GM23338 (cell line): Measurements from ENCODE around the gene TUBA8.

Source experiments
- CREB1 ChIP-seq: fragments of 250-450 bp; sonication (Bioruptor Pico); IDR thresholded peaks from 2 replicates; pipeline ENCODE4 v1.5.0; 2020; ENCODE audit warnings: low read depth, mild to moderate bottlenecking, moderate library complexity
- CTCF ChIP-seq, 2 experiments: fragments of 200-600 bp in 1 of 2; sonication (generic) in 1 of 2; conservative IDR thresholded peaks; 2 replicates each; pipeline versions ENCODE4 v1.5.1 to v1.6.1; 2016 to 2017; ENCODE audit warnings: antibody characterized with exemption in 2 of 2, low read depth in 2 of 2, mild to moderate bottlenecking in 2 of 2, moderate library complexity in 1 of 2
- ETS1 ChIP-seq: IDR thresholded peaks from 2 replicates; pipeline ENCODE4 v1.6.1; 2016; ENCODE audit warnings: antibody characterized with exemption
- EZH2 ChIP-seq: fragments of 200-600 bp; sonication (generic); IDR thresholded peaks from one replicate; pipeline ENCODE4 v1.8.0; 2017; ENCODE audit warnings: antibody characterized with exemption, mild to moderate bottlenecking, low read depth; ENCODE audit not compliant: unreplicated experiment
- EZH2phosphoT487 ChIP-seq: fragments of 200-600 bp; sonication (generic); IDR thresholded peaks from one replicate; pipeline ENCODE4 v1.8.1; 2018; ENCODE audit warnings: antibody characterized with exemption; ENCODE audit not compliant: unreplicated experiment
- JUNB ChIP-seq: IDR thresholded peaks from one replicate; pipeline ENCODE4 v1.6.1; 2016; ENCODE audit warnings: antibody characterized with exemption; ENCODE audit not compliant: unreplicated experiment
- POLR2AphosphoS5 ChIP-seq: IDR thresholded peaks from 2 replicates; pipeline ENCODE4 v1.6.1; 2016; ENCODE audit warnings: antibody characterized with exemption, low read depth
- REST ChIP-seq: IDR thresholded peaks from one replicate; pipeline ENCODE4 v1.6.1; 2018; ENCODE audit warnings: antibody characterized with exemption; ENCODE audit not compliant: unreplicated experiment
- ZNF114 ChIP-seq: fragments of 250-450 bp; sonication (Bioruptor Pico); IDR thresholded peaks from 2 replicates; pipeline ENCODE4 v1.5.0; 2020; ENCODE audit warnings: mild to moderate bottlenecking, moderate library complexity
- ZNF331 ChIP-seq: fragments of 250-450 bp; sonication (Bioruptor Pico); IDR thresholded peaks from 2 replicates; pipeline ENCODE4 v1.5.0; 2020; ENCODE audit warnings: low read depth, mild to moderate bottlenecking, moderate library complexity
- ZNF462 ChIP-seq: fragments of 250-450 bp; sonication (Bioruptor Pico); IDR thresholded peaks from 2 replicates; pipeline ENCODE4 v1.5.0; 2020; ENCODE audit warnings: mild to moderate bottlenecking, moderate library complexity

GRCh38 chr22:18090286-18090685, 20.3 kb upstream of the TUBA8 start:
- TF ChIP-seq CTCF (conservative IDR thresholded peaks at IDR 0.05; ENCODE audit: low read depth in 2 of 2) (no peak), EZH2 (no peak), ETS1 (no peak), EZH2phosphoT487 (no peak), POLR2AphosphoS5 (no peak), JUNB (no peak), REST (no peak), ZNF331 (no peak), ZNF114 (no peak), ZNF462 (CRISPR knock-in tag) (no peak), CREB1 (CRISPR knock-in tag) (no peak)
